Glomerular endothelial cell (primary cell): Measurements from ENCODE around the gene ADGRA3. TPM values are rescaled to one million over a fixed set of nuclear protein-coding genes. Genes with fewer than 3 reads are reported as not detected.
"Not testable (repeated sequence)": the region's sequence is repeated elsewhere in the genome, so short reads cannot be mapped to it uniquely, and the experiment has no call there.

ENCODE experiments used
- DNase-seq: peaks from one replicate; pipeline ENCODE4 v3.0.0-alpha.2; 2011; ENCODE audit warnings: low read depth, low spot score; ENCODE audit errors: extremely low read depth
- total RNA-seq: library from RNA; depleted of rRNA; stranded (reverse); fragments of >200 nt; gene quantifications from 2 replicates; pipeline ENCODE4 v1.2.3, GENCODE V29; 2015

Gene ADGRA3
- total RNA-seq, 1 donor from 2014 or later = 19.2 TPM

- peak; percentile 7 for DNase-seq
These were observed 130.3 kb downstream of the ADGRA3 start for GRCh38 chr4:22385611-22386011.

GRCh38 chr4:22384154-22384553 is 131.7 kb downstream of the ADGRA3 start:
- DNase-seq = no peak

GRCh38 chr4:22382216-22382615 is 133.7 kb downstream of the ADGRA3 start:
- DNase-seq = not testable (repeated sequence)

- no peak for DNase-seq
These were observed 142.9 kb downstream of the ADGRA3 start for GRCh38 chr4:22372986-22373385.

- no peak for DNase-seq
These were observed 145.8 kb downstream of the ADGRA3 start for GRCh38 chr4:22369901-22370562.

GRCh38 chr4:22363787-22364186 is 152.1 kb downstream of the ADGRA3 start:
- no peak for DNase-seq

- no peak for DNase-seq
These were observed 152.8 kb downstream of the ADGRA3 start for GRCh38 chr4:22363036-22363435.

GRCh38 chr4:22356987-22357596 is 158.8 kb downstream of the ADGRA3 start:
- no peak for DNase-seq

- no peak for DNase-seq
These were observed 167.5 kb downstream of the ADGRA3 start for GRCh38 chr4:22348410-22348809.

- no peak for DNase-seq
These were observed 170.2 kb downstream of the ADGRA3 start for GRCh38 chr4:22345678-22346077.

GRCh38 chr4:22345055-22345454 is 170.8 kb downstream of the ADGRA3 start:
- no peak for DNase-seq

GRCh38 chr4:22343606-22344005 is 172.3 kb downstream of the ADGRA3 start:
- DNase-seq = no peak

- no peak for DNase-seq
These were observed 176.4 kb downstream of the ADGRA3 start for GRCh38 chr4:22339491-22339890.

GRCh38 chr4:22338796-22339195 is 177.1 kb downstream of the ADGRA3 start:
- no peak for DNase-seq

Other genes with a start within 250 kb of the ADGRA3 start
- gene GBA3, start 176.9 kb upstream of the ADGRA3 start, total RNA-seq = not detected in 2 replicates